ENCODE data around the gene TM6SF1.

DNA sequence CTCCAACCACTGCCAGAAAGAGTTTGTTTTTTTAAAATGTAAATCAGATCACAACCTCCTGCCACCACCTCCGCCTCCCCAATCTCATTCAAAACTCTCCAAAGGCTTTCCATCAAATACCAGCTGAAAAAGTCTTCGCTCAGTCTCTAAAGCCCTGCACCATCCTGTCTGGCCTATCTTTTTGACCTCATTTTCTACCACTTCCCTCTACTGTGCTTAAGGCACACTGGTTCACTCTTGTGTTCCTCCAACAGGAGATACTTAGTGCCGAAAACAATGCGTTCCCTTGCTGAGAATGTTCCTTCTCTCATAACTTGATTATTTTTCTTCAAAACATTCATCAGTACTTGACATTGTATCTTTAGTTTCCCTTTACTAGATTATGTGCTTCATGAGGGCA lies 43.9 kb upstream of the TM6SF1 start:
- TF ChIP-seq, protein P1, sequence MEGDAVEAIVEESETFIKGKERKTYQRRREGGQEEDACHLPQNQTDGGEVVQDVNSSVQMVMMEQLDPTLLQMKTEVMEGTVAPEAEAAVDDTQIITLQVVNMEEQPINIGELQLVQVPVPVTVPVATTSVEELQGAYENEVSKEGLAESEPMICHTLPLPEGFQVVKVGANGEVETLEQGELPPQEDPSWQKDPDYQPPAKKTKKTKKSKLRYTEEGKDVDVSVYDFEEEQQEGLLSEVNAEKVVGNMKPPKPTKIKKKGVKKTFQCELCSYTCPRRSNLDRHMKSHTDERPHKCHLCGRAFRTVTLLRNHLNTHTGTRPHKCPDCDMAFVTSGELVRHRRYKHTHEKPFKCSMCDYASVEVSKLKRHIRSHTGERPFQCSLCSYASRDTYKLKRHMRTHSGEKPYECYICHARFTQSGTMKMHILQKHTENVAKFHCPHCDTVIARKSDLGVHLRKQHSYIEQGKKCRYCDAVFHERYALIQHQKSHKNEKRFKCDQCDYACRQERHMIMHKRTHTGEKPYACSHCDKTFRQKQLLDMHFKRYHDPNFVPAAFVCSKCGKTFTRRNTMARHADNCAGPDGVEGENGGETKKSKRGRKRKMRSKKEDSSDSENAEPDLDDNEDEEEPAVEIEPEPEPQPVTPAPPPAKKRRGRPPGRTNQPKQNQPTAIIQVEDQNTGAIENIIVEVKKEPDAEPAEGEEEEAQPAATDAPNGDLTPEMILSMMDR (IDR thresholded peaks at IDR 0.05; ENCODE audit: low read length), result no peak
- TF ChIP-seq EZH2 (IDR thresholded peaks at IDR 0.05; ENCODE audit: borderline replicate concordance, low read length), result no peak
